Common myeloid progenitor, CD34-positive (primary cell): Measurements from ENCODE around the gene ST7.
"Not testable (repeated sequence)": the region's sequence is repeated elsewhere in the genome, so short reads cannot be mapped to it uniquely, and the experiment has no call there.

Experiments used
- CTCF ChIA-PET: fragments of 350-600 bp; sonication (Branson Sonifier 250); formaldehyde crosslinking; loops from one replicate; lab custom pipeline; 2021; ENCODE audit warnings: antibody characterized with exemption; lab: Charles Lee
- POLR2A ChIA-PET: fragments of 350-600 bp; sonication (Branson Sonifier 250); formaldehyde crosslinking; loops from one replicate; lab custom pipeline; 2021; ENCODE audit warnings: antibody characterized with exemption; lab: Charles Lee
- DNase-seq, 3 donors: peaks; one replicate each; pipeline versions ENCODE4 v3.0.0 to v3.0.0-alpha.2; 2013
- H3K27ac ChIP-seq, 2 experiments: 1 replicate in 1 of 2; 2 replicates in 1 of 2; pipeline ENCODE4 v1.7.0; 2013; ENCODE audit warnings: inconsistent platforms in 2 of 2, low read length in 2 of 2, mild to moderate bottlenecking in 2 of 2, low read depth in 1 of 2, moderate library complexity in 1 of 2; ENCODE audit not compliant: severe bottlenecking in 2 of 2, insufficient read depth in 1 of 2, poor library complexity in 1 of 2
- H3K27me3 ChIP-seq, 5 experiments: replicated peaks in 2 of 5; 1 replicate in 3 of 5; 2 replicates in 2 of 5; pipeline versions ENCODE4 v1.6.1 to v1.7.0; 2013; ENCODE audit warnings: low read length in 4 of 5, mild to moderate bottlenecking in 2 of 5, moderate library complexity in 2 of 5, inconsistent platforms in 1 of 5; ENCODE audit not compliant: insufficient read depth in 5 of 5, control insufficient read depth in 4 of 5
- H3K36me3 ChIP-seq, 4 experiments: 1 replicate in 2 of 4; 2 replicates in 2 of 4; pipeline versions ENCODE4 v1.6.1 to v1.7.0; 2013; ENCODE audit warnings: low read length in 3 of 4, control low read depth in 1 of 4, mild to moderate bottlenecking in 1 of 4; ENCODE audit not compliant: control insufficient read depth in 4 of 4, insufficient read depth in 4 of 4
- H3K4me1 ChIP-seq, 4 experiments: 1 replicate in 3 of 4; 2 replicates in 1 of 4; pipeline versions ENCODE4 v1.6.1 to v1.7.1; 2013; ENCODE audit warnings: low read length in 3 of 4, mild to moderate bottlenecking in 3 of 4, control low read depth in 1 of 4, inconsistent platforms in 1 of 4, moderate library complexity in 1 of 4; ENCODE audit not compliant: control insufficient read depth in 4 of 4, insufficient read depth in 4 of 4; ENCODE audit errors: control extremely low read depth in 1 of 4
- H3K4me3 ChIP-seq, 7 experiments: 1 replicate in 4 of 7; 2 replicates in 3 of 7; pipeline versions ENCODE4 v1.5.1 to v1.7.0; 2013; ENCODE audit warnings: mild to moderate bottlenecking in 7 of 7, low read length in 6 of 7, moderate library complexity in 6 of 7, inconsistent platforms in 2 of 7, low read depth in 2 of 7, control low read depth in 1 of 7; ENCODE audit not compliant: insufficient read depth in 4 of 7, control insufficient read depth in 1 of 7; ENCODE audit errors: extremely low read depth in 1 of 7
- H3K9me3 ChIP-seq, 5 experiments: 1 replicate in 4 of 5; 2 replicates in 1 of 5; pipeline versions ENCODE4 v1.6.1 to v1.7.1; 2013; ENCODE audit warnings: low read length in 4 of 5, mild to moderate bottlenecking in 2 of 5, inconsistent platforms in 1 of 5, low read depth in 1 of 5, moderate library complexity in 1 of 5; ENCODE audit not compliant: control insufficient read depth in 4 of 5, insufficient read depth in 2 of 5; ENCODE audit errors: control extremely low read depth in 1 of 5
- WGBS: methylation state at CpG from one replicate; pipeline ENCODE4 v1.1.5; 2013; ENCODE audit not compliant: insufficient coverage; 5-methylcytosine and 5-hydroxymethylcytosine counted together

The ST7 gene

DNA sequence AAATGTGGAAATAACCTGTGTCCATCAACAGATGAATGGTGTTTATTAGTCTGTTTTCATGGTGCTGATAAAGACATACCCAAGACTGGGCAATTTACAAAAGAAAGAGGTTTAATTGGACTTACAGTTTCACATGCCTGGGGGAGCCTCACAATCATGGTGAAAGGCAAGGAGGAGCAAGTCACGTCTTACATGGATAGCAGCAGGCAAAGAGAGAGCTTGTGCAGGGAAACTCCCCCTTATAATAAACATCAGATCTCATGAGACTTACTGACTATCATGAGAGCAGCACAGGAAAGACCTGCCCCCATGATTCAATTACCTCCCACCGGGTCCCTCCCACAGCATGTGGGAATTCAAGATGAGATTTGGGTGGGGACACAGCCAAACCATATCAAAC is 292.4 kb downstream of the ST7 start:
- H3K9me3 ChIP-seq, H3K27me3 ChIP-seq, H3K4me1 ChIP-seq, H3K4me3 ChIP-seq, H3K27ac ChIP-seq, H3K36me3 ChIP-seq, POLR2A ChIA-PET, DNase-seq, CTCF ChIA-PET: not testable (repeated sequence)
- no CpG with 5 or more reads among the region's 2 CpGs for WGBS

DNA sequence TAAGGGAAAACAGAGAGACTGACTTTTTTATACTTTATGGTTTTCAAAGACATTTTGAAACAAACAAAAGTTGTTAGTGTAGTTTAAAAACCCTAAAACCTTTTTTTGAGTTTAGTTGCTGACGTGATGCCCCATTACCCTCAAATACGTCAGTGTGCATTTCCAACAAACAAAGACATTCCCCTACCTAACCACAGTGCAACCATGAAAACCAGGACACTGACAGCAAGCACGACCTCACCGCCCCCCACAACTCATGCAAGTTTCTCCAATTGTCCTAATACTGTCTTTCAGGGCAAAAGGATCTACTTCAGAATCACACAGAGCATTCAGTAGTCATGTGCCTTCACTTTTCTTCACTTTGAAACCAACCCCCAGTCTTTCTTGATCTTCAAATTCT is 294.5 kb downstream of the ST7 start:
- H3K27ac ChIP-seq: no peak overlapping the region
- no peak for DNase-seq
- H3K9me3 ChIP-seq: peaks cover 0 to 4% (median 0%) of the 10 kb centered on the region in 5 experiments
- H3K36me3 ChIP-seq: no peaks in the 10 kb centered on the region
- CTCF ChIA-PET: no interaction called here
- no peaks in the 10 kb centered on the region for H3K27me3 ChIP-seq
- no peaks in the 10 kb centered on the region for H3K4me1 ChIP-seq
- POLR2A ChIA-PET: no interaction called here
- WGBS: 83% methylated on average over 3 of the region's 4 CpGs
- no peak overlapping the region for H3K4me3 ChIP-seq

DNA sequence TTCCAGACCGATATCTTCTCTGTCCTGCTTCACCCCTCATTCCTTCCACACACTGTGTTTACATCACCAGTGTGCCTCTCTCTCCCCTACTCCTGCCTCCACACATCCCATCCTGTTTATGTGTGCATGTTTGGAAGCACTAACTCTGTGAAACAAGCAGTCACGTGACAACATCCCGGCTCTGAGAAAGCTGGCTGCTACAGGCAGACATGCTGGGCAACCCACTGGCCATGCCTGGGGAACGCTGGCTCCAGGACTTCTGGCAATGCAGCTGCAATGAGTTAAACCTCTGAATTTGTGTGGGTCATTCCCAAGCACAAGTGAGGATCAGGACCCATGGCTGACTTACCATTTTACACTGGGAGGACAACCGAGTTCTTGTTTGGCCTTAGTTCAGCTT is 295.5 kb downstream of the ST7 start:
- no peak for DNase-seq
- H3K9me3 ChIP-seq: peaks cover 0 to 4% (median 0%) of the 10 kb centered on the region in 5 experiments
- peaks cover 0 to 1% (median 0%) of the 10 kb centered on the region in 5 experiments for H3K27me3 ChIP-seq
- H3K27ac ChIP-seq: no peak overlapping the region
- ChIA-PET POLR2A (no interaction called here), CTCF (no interaction called here)
- H3K4me1 ChIP-seq: no peaks in the 10 kb centered on the region
- no peak overlapping the region for H3K4me3 ChIP-seq
- H3K36me3 ChIP-seq: no peaks in the 10 kb centered on the region
- WGBS: 92% methylated on average over 5 of the region's 5 CpGs

DNA sequence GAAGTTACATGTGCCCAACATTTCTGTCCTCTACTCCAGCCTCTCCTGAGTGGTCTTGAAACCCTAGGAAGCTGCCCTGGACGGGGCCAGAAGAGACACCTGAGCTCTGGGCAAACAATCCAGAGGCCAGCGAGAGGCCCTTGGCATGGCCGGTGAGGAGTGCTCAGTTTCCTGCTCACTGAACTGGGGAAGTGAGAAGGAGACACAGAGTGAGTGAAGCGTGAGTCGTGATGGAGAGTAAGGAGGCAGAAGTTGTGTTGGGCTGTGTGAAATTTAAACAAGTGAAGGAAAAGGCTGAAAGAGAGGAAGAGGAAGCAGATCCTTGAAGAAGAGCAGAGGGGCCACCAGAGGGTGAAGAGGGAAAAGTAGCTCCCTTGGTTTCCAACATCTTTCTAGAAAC is 296.4 kb downstream of the ST7 start:
- peaks cover 0 to 1% (median 0%) of the 10 kb centered on the region in 5 experiments for H3K27me3 ChIP-seq
- no peak for DNase-seq
- WGBS: 60% methylated on average over 3 of the region's 5 CpGs
- H3K36me3 ChIP-seq: no peaks in the 10 kb centered on the region
- no peak overlapping the region for H3K4me3 ChIP-seq
- POLR2A ChIA-PET: no interaction called here
- H3K27ac ChIP-seq: no peak overlapping the region
- no peaks in the 10 kb centered on the region for H3K4me1 ChIP-seq
- CTCF ChIA-PET: no interaction called here
- peaks cover 0 to 4% (median 0%) of the 10 kb centered on the region in 5 experiments for H3K9me3 ChIP-seq

DNA sequence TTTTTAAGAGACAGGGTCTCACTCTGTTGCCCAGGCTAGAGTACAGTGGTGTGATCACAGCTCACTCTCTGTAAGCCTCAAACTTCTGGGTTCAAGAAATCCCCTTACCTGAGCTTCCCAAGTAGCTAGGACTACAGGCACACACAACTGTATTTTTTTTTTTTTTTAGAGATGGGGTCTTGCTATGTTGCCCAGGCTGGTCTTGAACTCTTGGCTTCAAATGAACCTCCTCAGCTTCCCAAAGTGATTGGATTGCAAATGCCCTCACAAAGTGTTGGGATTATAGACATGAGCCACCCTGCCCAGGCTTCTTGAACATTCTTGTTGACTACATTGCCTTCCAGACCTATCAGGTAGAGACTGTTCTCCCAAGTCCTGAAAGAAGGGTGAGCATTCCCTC is 296.9 kb downstream of the ST7 start:
- ChIA-PET CTCF (no interaction called here), POLR2A (no interaction called here)
- Histone ChIP-seq H3K36me3 (no peaks in the 10 kb centered on the region), H3K27ac (no peak overlapping the region), H3K4me1 (no peaks in the 10 kb centered on the region), H3K4me3 (no peak overlapping the region), H3K27me3 (peaks cover 0 to 1% (median 0%) of the 10 kb centered on the region in 5 experiments), H3K9me3 (peaks cover 0 to under 1% (median 0%) of the 10 kb centered on the region in 5 experiments)
- DNase-seq: no peak

DNA sequence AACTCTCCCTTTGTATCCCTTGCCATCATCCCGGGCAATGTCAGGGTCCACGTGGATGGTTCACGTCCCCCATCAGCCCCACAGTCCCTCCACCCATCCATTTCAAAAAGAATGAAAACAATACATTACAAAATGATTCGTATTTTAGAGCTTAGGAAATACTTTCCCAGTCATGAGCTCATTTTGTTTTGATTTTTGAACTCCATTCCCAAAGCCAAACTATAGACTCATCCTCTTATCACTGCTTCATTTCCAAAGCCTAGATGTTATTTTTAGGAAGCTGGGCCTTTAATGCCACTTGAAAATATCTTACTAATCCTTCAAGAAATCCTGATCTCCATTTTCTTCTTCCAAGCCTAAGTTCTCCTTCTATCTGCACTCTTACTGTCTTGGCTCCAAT is 297.5 kb downstream of the ST7 start:
- Histone ChIP-seq H3K27me3 (peaks cover 0 to 1% (median 0%) of the 10 kb centered on the region in 5 experiments), H3K4me1 (no peaks in the 10 kb centered on the region), H3K36me3 (no peaks in the 10 kb centered on the region), H3K4me3 (no peak overlapping the region), H3K27ac (no peak overlapping the region), H3K9me3 (no peaks in the 10 kb centered on the region)
- no peak for DNase-seq
- ChIA-PET POLR2A (no interaction called here), CTCF (no interaction called here)
- 81% methylated on average over 3 of the region's 4 CpGs for WGBS

DNA sequence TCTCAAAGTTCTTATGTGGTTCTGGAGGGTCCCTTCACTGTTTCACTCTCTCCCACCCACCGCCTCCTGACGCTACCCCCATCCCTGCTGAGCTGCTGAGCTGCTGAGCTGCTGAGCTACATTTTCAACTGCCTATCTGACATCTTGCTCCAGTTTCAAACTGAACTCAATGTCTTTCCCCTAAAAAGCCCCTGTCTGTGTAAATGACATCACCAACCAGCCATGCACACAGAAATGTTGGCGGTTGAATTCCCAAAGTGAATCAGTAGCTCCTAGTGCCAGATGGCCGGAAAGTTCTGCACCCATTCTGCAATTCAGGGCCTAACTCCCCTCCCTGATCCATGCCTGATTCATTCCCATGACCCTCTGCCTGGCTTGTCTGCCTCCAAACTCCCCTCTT is 298.4 kb downstream of the ST7 start:
- DNase-seq: no peak
- H3K9me3 ChIP-seq: no peaks in the 10 kb centered on the region
- 95% methylated on average over 4 of the region's 4 CpGs for WGBS
- no peaks in the 10 kb centered on the region for H3K36me3 ChIP-seq
- H3K27ac ChIP-seq: no peak overlapping the region
- ChIA-PET CTCF (no interaction called here), POLR2A (no interaction called here)
- H3K27me3 ChIP-seq: peaks cover 0 to 1% (median 0%) of the 10 kb centered on the region in 5 experiments
- H3K4me1 ChIP-seq: no peaks in the 10 kb centered on the region
- H3K4me3 ChIP-seq: no peak overlapping the region
